NCI-H2107 treated with DMSO at 0.1 percent for 48 hours (cell line): ENCODE results near the gene MSANTD7.
"Not testable (repeated sequence)": the region's sequence is repeated elsewhere in the genome, so short reads cannot be mapped to it uniquely, and the experiment has no call there.

Experiments
- DNase-seq: peaks from one replicate; lab custom pipeline; 2025; ENCODE audit not compliant: unreplicated experiment; lab: John Stamatoyannopoulos, UW

Gene MSANTD7

GRCh38 chr10:14837757-14838581, at the start of gene MSANTD7, which contains the start of the genes CDNF and HSPA14:
Gene MSANTD7 (plus strand): TSS chr10:14838306. CDS start chr10:14842285, 3,979 bp downstream.
Gene CDNF (minus strand): TSS chr10:14838037. CDS start chr10:14837946, 91 bp downstream.
Gene HSPA14 (plus strand): TSS chr10:14838306. CDS start chr10:14838403, 97 bp downstream.
- DNase-seq, result peak; percentile 86

- DNase-seq, result peak; percentile 68
These were observed 39.5 kb upstream of the MSANTD7 start for GRCh38 chr10:14798636-14799035.

GRCh38 chr10:14800397-14800796, 37.7 kb upstream of the MSANTD7 start:
- no peak for DNase-seq

- DNase-seq, result no peak
These were observed 36.4 kb upstream of the MSANTD7 start for GRCh38 chr10:14801723-14802122.

GRCh38 chr10:14803827-14804226, 34.3 kb upstream of the MSANTD7 start:
- no peak for DNase-seq

- no peak for DNase-seq
These were observed 31.8 kb upstream of the MSANTD7 start for GRCh38 chr10:14806318-14806717.

- DNase-seq, result no peak
These were observed 26.8 kb upstream of the MSANTD7 start for GRCh38 chr10:14810969-14811953.

GRCh38 chr10:14812271-14812670, 25.8 kb upstream of the MSANTD7 start:
- no peak for DNase-seq

GRCh38 chr10:14815681-14816080, 22.4 kb upstream of the MSANTD7 start:
- no peak for DNase-seq

GRCh38 chr10:14816717-14817116, 21.4 kb upstream of the MSANTD7 start:
- not testable (repeated sequence) for DNase-seq

- no peak for DNase-seq
These were observed 17.9 kb upstream of the MSANTD7 start for GRCh38 chr10:14820010-14820774.

- DNase-seq, result no peak
These were observed 17.3 kb upstream of the MSANTD7 start for GRCh38 chr10:14820775-14821154.

GRCh38 chr10:14821635-14822375, 16.3 kb upstream of the MSANTD7 start:
- DNase-seq, result no peak

- DNase-seq, result peak; percentile 16
These were observed 15.0 kb upstream of the MSANTD7 start for GRCh38 chr10:14822879-14823755.

- no peak for DNase-seq
These were observed 14.1 kb upstream of the MSANTD7 start for GRCh38 chr10:14823966-14824365.

GRCh38 chr10:14826076-14826829, 11.9 kb upstream of the MSANTD7 start:
- DNase-seq, result no peak

GRCh38 chr10:14833106-14833505, 5.0 kb upstream of the MSANTD7 start:
- DNase-seq, result no peak

GRCh38 chr10:14836208-14836607, 1.9 kb upstream of the MSANTD7 start:
- no peak for DNase-seq
